GM23248 (cell line): ENCODE results near the gene MICU1. TPM values are rescaled to one million over a fixed set of nuclear protein-coding genes. Genes with fewer than 3 reads are reported as not detected.

Source experiments
- DNase-seq: peaks from one replicate; pipeline ENCODE4 v3.0.0-alpha.2; 2015
- H2AFZ ChIP-seq: fragments of 200-600 bp; sonication (generic); 2 replicates; pipeline ENCODE4 v1.6.1; 2016; ENCODE audit warnings: antibody characterized with exemption
- H3F3A ChIP-seq: fragments of 200-600 bp; sonication (generic); 2 replicates; pipeline ENCODE4 v1.6.1; 2016; ENCODE audit warnings: mild to moderate bottlenecking, antibody characterized with exemption, mixed run types; ENCODE audit not compliant: insufficient read depth
- H3K27ac ChIP-seq: fragments of 200-600 bp; sonication (generic); 2 replicates; pipeline ENCODE4 v1.5.1; 2016; ENCODE audit warnings: mild to moderate bottlenecking
- H3K27me3 ChIP-seq: fragments of 200-600 bp; sonication (generic); replicated peaks from 2 replicates; pipeline ENCODE4 v1.6.1; 2016; ENCODE audit warnings: mild to moderate bottlenecking; ENCODE audit not compliant: insufficient read depth
- H3K36me3 ChIP-seq: fragments of 200-600 bp; sonication (generic); 2 replicates; pipeline ENCODE4 v1.6.1; 2016; ENCODE audit warnings: low read depth, mild to moderate bottlenecking
- H3K4me1 ChIP-seq: fragments of 200-600 bp; sonication (generic); 2 replicates; pipeline ENCODE4 v1.6.1; 2016; ENCODE audit warnings: mild to moderate bottlenecking; ENCODE audit not compliant: insufficient read depth
- H3K4me2 ChIP-seq: fragments of 200-600 bp; sonication (generic); one replicate; pipeline ENCODE4 v1.6.1; 2016; ENCODE audit warnings: mild to moderate bottlenecking; ENCODE audit not compliant: unreplicated experiment
- H3K4me3 ChIP-seq: fragments of 200-600 bp; sonication (generic); 2 replicates; pipeline ENCODE4 v1.5.1; 2016; ENCODE audit warnings: mild to moderate bottlenecking
- H3K79me2 ChIP-seq: fragments of 200-600 bp; sonication (generic); 2 replicates; pipeline ENCODE4 v1.6.1; 2016; ENCODE audit warnings: mild to moderate bottlenecking; ENCODE audit not compliant: insufficient read depth
- H3K9ac ChIP-seq: fragments of 200-600 bp; sonication (generic); 2 replicates; pipeline ENCODE4 v1.6.1; 2016; ENCODE audit warnings: mild to moderate bottlenecking
- H3K9me2 ChIP-seq: fragments of 200-600 bp; sonication (generic); 2 replicates; pipeline ENCODE4 v1.6.1; 2016; ENCODE audit warnings: mixed run types, mild to moderate bottlenecking, moderate library complexity; ENCODE audit not compliant: insufficient read depth
- H3K9me3 ChIP-seq: fragments of 200-600 bp; sonication (generic); one replicate; pipeline ENCODE4 v1.6.1; 2017; ENCODE audit warnings: low read depth
- H4K20me1 ChIP-seq: fragments of 200-600 bp; sonication (generic); 2 replicates; pipeline ENCODE4 v1.6.0; 2016; ENCODE audit not compliant: insufficient read depth
- EZH2 ChIP-seq: fragments of 200-600 bp; sonication (generic); IDR thresholded peaks from 2 replicates; pipeline ENCODE4 v1.6.1; 2018; ENCODE audit warnings: antibody characterized with exemption, mild to moderate bottlenecking; ENCODE audit not compliant: insufficient read depth, poor library complexity, severe bottlenecking
- EZH2phosphoT487 ChIP-seq: fragments of 200-600 bp; sonication (generic); IDR thresholded peaks from 2 replicates; pipeline ENCODE4 v1.6.1; 2018; ENCODE audit warnings: antibody characterized with exemption, moderate library complexity, mild to moderate bottlenecking, low read depth; ENCODE audit not compliant: insufficient read depth
- WGBS, 2 experiments: methylation state at CpG; one replicate each; pipeline ENCODE4 v1.1.6; 2015 to 2017; ENCODE audit warnings: low lambda C conversion rate in 2 of 2, low coverage in 1 of 2; ENCODE audit errors: missing lambda C conversion rate in 2 of 2; 5-methylcytosine and 5-hydroxymethylcytosine counted together
- in situ Hi-C: fragments of 300-500 bp; cut with MboI; formaldehyde crosslinking; loops from 2 replicates; pipeline ENCODE4 v1.15.0; 2020
- polyA plus RNA-seq: library from polyadenylated mRNA; unstranded; fragments of >200 nt; fragmentation: Nextera tagmentation; extraction: Ambion mirVana; gene quantifications from 2 replicates; pipeline ENCODE4 v1.2.1, GENCODE V29; 2016
- total RNA-seq: library from RNA; depleted of rRNA; stranded (reverse); fragments of >200 nt; shearing (Covaris generic); gene quantifications from 2 replicates; pipeline ENCODE4 v1.2.3, GENCODE V29; 2014

MICU1 gene
- total and polyA plus RNA-seq, 2 experiments from 2014 or later = 37.3 to 45.0 TPM

GRCh38 chr10:72542396-72542815, 83.5 kb downstream of the MICU1 start:
- no peaks in the 10 kb centered on the region for H3K27me3 ChIP-seq
- H3K4me1 ChIP-seq = no peaks in the 10 kb centered on the region
- H3K27ac ChIP-seq = no peak overlapping the region
- H2AFZ ChIP-seq = no peak overlapping the region
- H3K4me3 ChIP-seq = no peak overlapping the region
- TF ChIP-seq EZH2 (no peak), EZH2phosphoT487 (no peak)
- H3F3A ChIP-seq = no peaks in the 10 kb centered on the region
- no peaks in the 10 kb centered on the region for H4K20me1 ChIP-seq
- no peaks in the 10 kb centered on the region for H3K9me3 ChIP-seq
- H3K9me2 ChIP-seq = no peaks in the 10 kb centered on the region
- WGBS, 2 experiments = 89 to 93% methylated on average over 8 of the region's 8 CpGs
- no peaks in the 10 kb centered on the region for H3K79me2 ChIP-seq
- DNase-seq = no peak
- H3K4me2 ChIP-seq = no peak overlapping the region
- in situ Hi-C loops = no loop called here
- H3K36me3 ChIP-seq = peaks cover 13% of the 10 kb centered on the region
- no peak overlapping the region for H3K9ac ChIP-seq

- no peak for TF ChIP-seq EZH2
- TF ChIP-seq EZH2phosphoT487 = no peak
Measured at GRCh38 chr10:72541337-72541736, 84.5 kb downstream of the MICU1 start.

GRCh38 chr10:72540193-72540807, 85.6 kb downstream of the MICU1 start:
- H2AFZ ChIP-seq = no peak overlapping the region

More at GRCh38 chr10:72541337-72541736, 84.5 kb downstream of the MICU1 start:
- no peak for DNase-seq
- Histone ChIP-seq H3K27me3 (no peaks in the 10 kb centered on the region), H3K4me3 (no peak overlapping the region), H3K36me3 (peaks cover 13% of the 10 kb centered on the region), H4K20me1 (no peaks in the 10 kb centered on the region), H3K4me2 (no peak overlapping the region), H3K9ac (no peak overlapping the region), H3K27ac (no peak overlapping the region), H3K79me2 (no peaks in the 10 kb centered on the region), H3F3A (no peaks in the 10 kb centered on the region), H3K9me3 (no peaks in the 10 kb centered on the region), H3K9me2 (no peaks in the 10 kb centered on the region), H3K4me1 (no peaks in the 10 kb centered on the region), H2AFZ (no peak overlapping the region)
- in situ Hi-C loops = no loop called here

GRCh38 chr10:72539137-72539536, 86.7 kb downstream of the MICU1 start:
- no peaks in the 10 kb centered on the region for H3K27me3 ChIP-seq
- DNase-seq = no peak
- H3K4me2 ChIP-seq = no peak overlapping the region
- no peak overlapping the region for H2AFZ ChIP-seq
- no peaks in the 10 kb centered on the region for H3K9me2 ChIP-seq
- no peaks in the 10 kb centered on the region for H3F3A ChIP-seq
- no peaks in the 10 kb centered on the region for H3K79me2 ChIP-seq
- H3K27ac ChIP-seq = no peak overlapping the region
- no peak overlapping the region for H3K9ac ChIP-seq
- TF ChIP-seq EZH2phosphoT487 (no peak), EZH2 (no peak)
- peaks cover 13% of the 10 kb centered on the region for H3K36me3 ChIP-seq
- H4K20me1 ChIP-seq = no peaks in the 10 kb centered on the region
- in situ Hi-C loops = no loop called here
- H3K4me1 ChIP-seq = no peaks in the 10 kb centered on the region
- WGBS, 2 experiments = 92 to 93% methylated on average over 1 of the region's 1 CpG
- H3K4me3 ChIP-seq = no peak overlapping the region
- no peaks in the 10 kb centered on the region for H3K9me3 ChIP-seq

More at GRCh38 chr10:72540193-72540807, 85.6 kb downstream of the MICU1 start:
- H3K27me3 ChIP-seq = no peaks in the 10 kb centered on the region
- in situ Hi-C loops = no loop called here
- no peaks in the 10 kb centered on the region for H4K20me1 ChIP-seq
- H3K4me2 ChIP-seq = no peak overlapping the region
- H3K9me3 ChIP-seq = no peaks in the 10 kb centered on the region
- no peak overlapping the region for H3K4me3 ChIP-seq
- no peak overlapping the region for H3K27ac ChIP-seq
- H3K9me2 ChIP-seq = no peaks in the 10 kb centered on the region
- WGBS, 2 experiments = 100% methylated on average over 2 of the region's 2 CpGs
- peak; percentile 2 for DNase-seq
- no peak overlapping the region for H3K9ac ChIP-seq
- peaks cover 13% of the 10 kb centered on the region for H3K36me3 ChIP-seq
- H3K4me1 ChIP-seq = no peaks in the 10 kb centered on the region
- no peaks in the 10 kb centered on the region for H3K79me2 ChIP-seq
- no peaks in the 10 kb centered on the region for H3F3A ChIP-seq
- TF ChIP-seq EZH2 (no peak), EZH2phosphoT487 (no peak)

- peaks cover 15% of the 10 kb centered on the region; the same call in 1 of the 2 replicates for H3F3A ChIP-seq
- H3K27ac ChIP-seq = no peak overlapping the region
- no peak for DNase-seq
- no peaks in the 10 kb centered on the region for H3K9me2 ChIP-seq
- in situ Hi-C loops = no loop called here
- H3K4me3 ChIP-seq = no peak overlapping the region
- H3K4me1 ChIP-seq = peaks cover 13% of the 10 kb centered on the region
- H3K79me2 ChIP-seq = no peaks in the 10 kb centered on the region
- no peak overlapping the region for H2AFZ ChIP-seq
- no peaks in the 10 kb centered on the region for H3K9me3 ChIP-seq
- H3K27me3 ChIP-seq = no peaks in the 10 kb centered on the region
- H4K20me1 ChIP-seq = no peaks in the 10 kb centered on the region
- no peak overlapping the region for H3K9ac ChIP-seq
- H3K4me2 ChIP-seq = no peak overlapping the region
- no peaks in the 10 kb centered on the region for H3K36me3 ChIP-seq
- TF ChIP-seq EZH2phosphoT487 (no peak), EZH2 (no peak)
Measured at GRCh38 chr10:72525689-72526088, 100.2 kb downstream of the MICU1 start.
